OCI-LY3 (cell line): Measurements from ENCODE around the gene ADORA2A.

Source experiments
- EZH2phosphoT487 ChIP-seq: fragments of 200-600 bp; shearing (Covaris generic); IDR thresholded peaks from 2 replicates; pipeline ENCODE4 v1.6.1; 2018; ENCODE audit warnings: antibody characterized with exemption, mixed run types, low read depth
- TF ChIP-seq, protein P1 (sequence below): fragments of 200-600, 300-600 bp; sonication (generic); IDR thresholded peaks from 2 replicates; pipeline ENCODE4 v1.5.1; 2014; ENCODE audit warnings: antibody characterized with exemption, low read length, low read depth

DNA sequence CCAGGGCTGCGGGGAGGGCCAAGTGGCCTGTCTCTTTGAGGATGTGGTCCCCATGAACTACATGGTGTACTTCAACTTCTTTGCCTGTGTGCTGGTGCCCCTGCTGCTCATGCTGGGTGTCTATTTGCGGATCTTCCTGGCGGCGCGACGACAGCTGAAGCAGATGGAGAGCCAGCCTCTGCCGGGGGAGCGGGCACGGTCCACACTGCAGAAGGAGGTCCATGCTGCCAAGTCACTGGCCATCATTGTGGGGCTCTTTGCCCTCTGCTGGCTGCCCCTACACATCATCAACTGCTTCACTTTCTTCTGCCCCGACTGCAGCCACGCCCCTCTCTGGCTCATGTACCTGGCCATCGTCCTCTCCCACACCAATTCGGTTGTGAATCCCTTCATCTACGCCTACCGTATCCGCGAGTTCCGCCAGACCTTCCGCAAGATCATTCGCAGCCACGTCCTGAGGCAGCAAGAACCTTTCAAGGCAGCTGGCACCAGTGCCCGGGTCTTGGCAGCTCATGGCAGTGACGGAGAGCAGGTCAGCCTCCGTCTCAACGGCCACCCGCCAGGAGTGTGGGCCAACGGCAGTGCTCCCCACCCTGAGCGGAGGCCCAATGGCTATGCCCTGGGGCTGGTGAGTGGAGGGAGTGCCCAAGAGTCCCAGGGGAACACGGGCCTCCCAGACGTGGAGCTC, 13.5 kb downstream of the ADORA2A start:
- TF ChIP-seq, protein P1, sequence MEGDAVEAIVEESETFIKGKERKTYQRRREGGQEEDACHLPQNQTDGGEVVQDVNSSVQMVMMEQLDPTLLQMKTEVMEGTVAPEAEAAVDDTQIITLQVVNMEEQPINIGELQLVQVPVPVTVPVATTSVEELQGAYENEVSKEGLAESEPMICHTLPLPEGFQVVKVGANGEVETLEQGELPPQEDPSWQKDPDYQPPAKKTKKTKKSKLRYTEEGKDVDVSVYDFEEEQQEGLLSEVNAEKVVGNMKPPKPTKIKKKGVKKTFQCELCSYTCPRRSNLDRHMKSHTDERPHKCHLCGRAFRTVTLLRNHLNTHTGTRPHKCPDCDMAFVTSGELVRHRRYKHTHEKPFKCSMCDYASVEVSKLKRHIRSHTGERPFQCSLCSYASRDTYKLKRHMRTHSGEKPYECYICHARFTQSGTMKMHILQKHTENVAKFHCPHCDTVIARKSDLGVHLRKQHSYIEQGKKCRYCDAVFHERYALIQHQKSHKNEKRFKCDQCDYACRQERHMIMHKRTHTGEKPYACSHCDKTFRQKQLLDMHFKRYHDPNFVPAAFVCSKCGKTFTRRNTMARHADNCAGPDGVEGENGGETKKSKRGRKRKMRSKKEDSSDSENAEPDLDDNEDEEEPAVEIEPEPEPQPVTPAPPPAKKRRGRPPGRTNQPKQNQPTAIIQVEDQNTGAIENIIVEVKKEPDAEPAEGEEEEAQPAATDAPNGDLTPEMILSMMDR = no peak
- no peak for TF ChIP-seq EZH2phosphoT487
